Astrocyte (in vitro differentiated cells and primary cell): ENCODE results near the gene CTNNA2.

ENCODE experiments used
- EZH2 ChIP-seq: IDR thresholded peaks from 2 replicates; pipeline ENCODE4 v1.6.1; 2012; ENCODE audit warnings: mild to moderate bottlenecking, low read length, inconsistent platforms; ENCODE audit not compliant: insufficient read depth
- TF ChIP-seq, protein P1 (sequence below): IDR thresholded peaks from 2 replicates; pipeline ENCODE4 v1.5.1; 2011; ENCODE audit warnings: low read depth, mild to moderate bottlenecking, inconsistent platforms, low read length, moderate library complexity; ENCODE audit not compliant: insufficient read depth

DNA sequence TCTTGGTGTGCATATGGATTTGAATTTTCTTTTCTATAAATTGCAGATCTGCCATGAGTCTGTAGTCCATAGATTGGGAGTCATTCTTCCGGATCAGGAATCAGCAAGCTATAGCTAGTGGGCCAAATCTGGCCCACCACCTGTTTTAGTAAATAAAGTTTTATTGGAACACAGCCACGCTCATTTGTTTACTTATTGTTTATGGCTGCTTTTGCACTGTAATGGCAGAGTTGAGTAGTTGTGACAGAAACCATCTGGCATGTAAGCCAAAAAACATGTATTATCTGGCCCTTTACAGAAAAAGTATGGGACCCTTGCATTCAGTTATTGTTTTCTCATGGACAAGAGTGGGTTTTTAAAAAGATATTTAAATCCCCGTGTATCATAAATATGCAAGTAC, 600.5 kb downstream of the CTNNA2 start:
- no peak for TF ChIP-seq EZH2
- TF ChIP-seq, protein P1, sequence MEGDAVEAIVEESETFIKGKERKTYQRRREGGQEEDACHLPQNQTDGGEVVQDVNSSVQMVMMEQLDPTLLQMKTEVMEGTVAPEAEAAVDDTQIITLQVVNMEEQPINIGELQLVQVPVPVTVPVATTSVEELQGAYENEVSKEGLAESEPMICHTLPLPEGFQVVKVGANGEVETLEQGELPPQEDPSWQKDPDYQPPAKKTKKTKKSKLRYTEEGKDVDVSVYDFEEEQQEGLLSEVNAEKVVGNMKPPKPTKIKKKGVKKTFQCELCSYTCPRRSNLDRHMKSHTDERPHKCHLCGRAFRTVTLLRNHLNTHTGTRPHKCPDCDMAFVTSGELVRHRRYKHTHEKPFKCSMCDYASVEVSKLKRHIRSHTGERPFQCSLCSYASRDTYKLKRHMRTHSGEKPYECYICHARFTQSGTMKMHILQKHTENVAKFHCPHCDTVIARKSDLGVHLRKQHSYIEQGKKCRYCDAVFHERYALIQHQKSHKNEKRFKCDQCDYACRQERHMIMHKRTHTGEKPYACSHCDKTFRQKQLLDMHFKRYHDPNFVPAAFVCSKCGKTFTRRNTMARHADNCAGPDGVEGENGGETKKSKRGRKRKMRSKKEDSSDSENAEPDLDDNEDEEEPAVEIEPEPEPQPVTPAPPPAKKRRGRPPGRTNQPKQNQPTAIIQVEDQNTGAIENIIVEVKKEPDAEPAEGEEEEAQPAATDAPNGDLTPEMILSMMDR: no peak
